T-helper 17 cell (primary cell): ENCODE data around the gene RPSA. TPM values are rescaled to one million over a fixed set of nuclear protein-coding genes. Genes with fewer than 3 reads are reported as not detected.
"Not testable (repeated sequence)": the region's sequence is repeated elsewhere in the genome, so short reads cannot be mapped to it uniquely, and the experiment has no call there.

ENCODE experiments used
- ATAC-seq: fragments of 150-1000 bp; cut with Tn5 transposase; 2 replicates; pipeline ENCODE4 v1.10.0; 2021; ENCODE audit warnings: mild to moderate bottlenecking, moderate library complexity
- DNase-seq, 3 donors: peaks; one replicate each; pipeline versions ENCODE4 v3.0.0 to v3.0.0-alpha.2; 2020 to 2021
- H3K9me3 ChIP-seq: one replicate; pipeline ENCODE4 v1.7.0; 2013; ENCODE audit warnings: low read length, mild to moderate bottlenecking; ENCODE audit not compliant: control insufficient read depth, poor library complexity, severe bottlenecking
- H3K27ac Mint-ChIP-seq: one replicate; pipeline ENCODE4 v1.8.0; 2022; ENCODE audit warnings: mild to moderate bottlenecking, moderate library complexity, mixed read lengths
- H3K27me3 Mint-ChIP-seq: one replicate; pipeline ENCODE4 v1.8.0; 2022; ENCODE audit warnings: mixed read lengths
- H3K36me3 Mint-ChIP-seq: one replicate; pipeline ENCODE4 v1.8.0; 2022; ENCODE audit warnings: low read depth, mixed read lengths
- H3K4me1 Mint-ChIP-seq: one replicate; pipeline ENCODE4 v1.8.0; 2022; ENCODE audit warnings: mild to moderate bottlenecking, mixed read lengths
- H3K4me3 Mint-ChIP-seq: one replicate; pipeline ENCODE4 v1.8.0; 2022; ENCODE audit warnings: mild to moderate bottlenecking, moderate library complexity, mixed read lengths
- total RNA-seq, 4 donors: library from RNA in 2 of 4; stranded (reverse) in 2 of 4; gene quantifications; one replicate each; pipeline ENCODE4 v1.2.3 and lab custom pipeline; 2022 to 2026

RPSA gene
- total RNA-seq, 2 donors from 2014 or later: 1,939 to 2,030 TPM

DNA sequence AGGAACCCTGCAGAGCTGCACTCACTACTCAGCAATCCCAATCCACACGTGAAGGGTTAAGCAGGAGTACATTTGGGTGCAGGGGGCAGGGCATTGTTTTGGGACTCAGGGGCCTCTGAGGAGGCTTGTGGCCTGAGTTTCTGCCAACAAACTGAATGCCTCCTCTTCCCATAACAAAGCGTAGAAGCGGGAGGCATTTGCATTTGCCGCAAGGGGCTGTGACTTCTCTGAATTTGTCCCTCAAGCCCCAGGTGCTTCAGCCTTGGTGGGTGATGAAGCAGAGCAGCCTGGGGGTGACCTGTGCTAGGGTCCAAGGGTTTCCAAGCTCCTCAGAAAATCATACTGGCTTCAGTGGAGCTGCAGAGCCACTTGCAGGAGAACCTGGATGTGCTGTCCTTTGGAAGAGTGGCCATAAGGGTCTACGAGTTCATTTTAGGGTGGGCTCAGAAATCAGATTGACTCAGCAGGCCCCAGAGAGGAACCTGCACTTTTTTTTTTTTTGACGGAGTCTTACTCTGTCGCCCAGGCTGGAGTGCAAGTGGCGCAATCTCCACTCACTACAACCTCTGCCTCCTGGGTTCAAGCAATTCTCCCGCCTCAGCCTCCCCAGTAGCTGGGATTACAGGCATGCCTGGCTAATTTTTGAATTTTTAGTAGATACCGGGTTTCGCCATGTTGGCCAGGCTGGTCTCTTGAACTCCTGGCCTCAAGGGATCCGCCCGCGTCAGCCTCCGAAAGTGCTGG, 1.4 kb upstream of the RPSA start:
- H3K4me1 Mint-ChIP-seq: peaks cover 26% of the 10 kb centered on the region
- H3K27me3 Mint-ChIP-seq: no peaks in the 10 kb centered on the region
- ATAC-seq: no peak
- no peaks in the 10 kb centered on the region for H3K9me3 ChIP-seq
- peaks cover 4% of the 10 kb centered on the region for H3K36me3 Mint-ChIP-seq
- no peak overlapping the region for H3K4me3 Mint-ChIP-seq
- DNase-seq: no peak
- H3K27ac Mint-ChIP-seq: peak overlapping the region; percentile 98

DNA sequence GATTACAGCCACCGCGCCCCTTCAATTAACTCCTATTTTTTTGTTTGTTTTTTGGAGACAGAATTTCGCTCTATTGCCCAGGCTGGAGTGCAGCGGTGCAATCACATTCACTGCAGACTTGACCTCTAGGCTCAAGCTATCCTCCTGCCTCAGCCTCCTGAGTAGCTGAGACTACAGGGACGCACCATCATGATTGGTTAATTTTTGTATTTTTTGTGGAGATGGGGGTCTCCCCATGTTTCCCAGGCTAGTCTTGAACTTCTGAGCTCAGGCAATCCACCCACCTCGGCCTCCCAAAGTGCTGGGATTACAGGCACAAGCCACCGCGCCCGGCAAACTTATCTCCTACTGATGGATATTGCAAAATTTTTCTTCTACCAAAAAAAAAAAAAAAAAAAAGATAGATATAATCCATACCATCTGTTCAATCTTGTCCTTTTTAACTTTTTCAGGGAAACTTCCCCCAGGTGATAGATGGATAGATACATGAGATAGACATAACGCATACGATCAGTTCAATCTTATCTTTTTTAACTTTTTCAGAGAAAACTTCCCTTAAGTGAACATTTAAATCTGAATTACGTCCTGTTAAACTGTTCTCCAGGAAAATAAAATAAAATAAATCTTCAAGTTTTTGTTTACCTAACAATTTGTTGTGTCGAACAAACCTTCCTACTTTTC, 693 bp upstream of the RPSA start:
- Mint-ChIP-seq H3K27ac (peak overlapping the region; percentile 98), H3K27me3 (no peaks in the 10 kb centered on the region)

DNA sequence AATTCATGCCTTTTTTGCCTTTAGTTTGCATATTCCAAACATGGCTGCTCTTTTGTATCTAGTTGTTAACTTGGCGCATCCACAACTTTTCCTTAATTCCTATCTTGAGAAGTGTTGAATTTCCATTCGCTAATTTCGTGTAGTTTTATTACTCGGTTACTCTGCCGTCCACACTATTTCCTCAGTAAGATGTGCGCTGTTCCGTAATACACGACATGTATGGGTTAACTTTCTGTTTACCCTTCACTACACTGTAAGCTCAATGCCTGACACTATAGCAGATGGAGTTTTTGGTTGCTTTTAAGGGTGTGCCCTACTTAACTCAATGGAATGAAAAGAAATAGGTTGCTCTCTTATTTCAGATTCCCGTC, 724 bp downstream of the RPSA start:
- peak overlapping the region; percentile 98 for H3K27ac Mint-ChIP-seq
- ATAC-seq (no peak), DNase-seq (no peak)
- no peaks in the 10 kb centered on the region for H3K27me3 Mint-ChIP-seq
- peak overlapping the region; percentile 98 for H3K4me3 Mint-ChIP-seq
- peaks cover 36% of the 10 kb centered on the region for H3K4me1 Mint-ChIP-seq
- H3K9me3 ChIP-seq: no peaks in the 10 kb centered on the region
- peaks cover 9% of the 10 kb centered on the region for H3K36me3 Mint-ChIP-seq

More for the DNA sequence above, 693 bp upstream of the RPSA start:
- ATAC-seq (no peak), DNase-seq (no peak)
- Mint-ChIP-seq H3K4me3 (peak overlapping the region; percentile 98), H3K4me1 (peaks cover 29% of the 10 kb centered on the region), H3K36me3 (peaks cover 4% of the 10 kb centered on the region)
- no peaks in the 10 kb centered on the region for H3K9me3 ChIP-seq

DNA sequence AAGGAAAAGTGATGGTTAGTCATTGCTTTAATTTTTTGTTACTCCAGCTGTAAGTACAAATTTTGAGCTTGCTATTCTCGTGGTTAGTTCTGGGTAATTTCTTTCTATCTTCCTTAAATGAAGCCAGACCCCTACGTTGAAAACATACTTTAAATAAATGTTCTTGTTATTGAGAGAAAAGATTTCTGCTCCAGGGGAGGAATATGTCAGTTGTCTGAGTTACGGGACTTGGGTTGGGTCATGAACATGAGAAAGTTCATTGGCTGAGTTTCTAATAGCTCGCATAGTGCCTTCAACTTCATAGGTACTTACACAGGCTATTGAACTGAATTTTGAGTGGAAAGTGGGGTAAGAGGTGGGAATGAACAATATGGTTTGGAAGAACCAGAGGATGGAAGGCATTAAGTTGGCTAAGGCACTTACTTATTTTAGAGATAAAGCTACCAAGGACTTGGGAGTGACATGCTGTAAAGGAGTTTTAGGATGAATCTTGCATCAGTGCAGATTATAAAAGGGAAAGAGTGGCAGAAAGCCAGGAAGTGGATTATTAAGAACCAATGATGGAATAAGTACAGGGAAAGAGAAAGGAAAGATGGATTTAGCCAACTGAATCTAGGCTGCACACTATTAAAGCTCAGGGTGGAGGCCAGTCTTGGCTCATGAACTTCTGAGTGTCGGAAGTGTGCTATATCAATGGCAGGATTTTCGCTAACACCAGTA, 1.4 kb downstream of the RPSA start:
- ATAC-seq (no peak), DNase-seq (no peak)
- no peaks in the 10 kb centered on the region for H3K9me3 ChIP-seq
- peak overlapping the region; percentile 98 for H3K4me3 Mint-ChIP-seq
- peak overlapping the region; percentile 98 for H3K27ac Mint-ChIP-seq
- H3K36me3 Mint-ChIP-seq: peaks cover 14% of the 10 kb centered on the region
- peaks cover 38% of the 10 kb centered on the region for H3K4me1 Mint-ChIP-seq
- H3K27me3 Mint-ChIP-seq: no peaks in the 10 kb centered on the region

DNA sequence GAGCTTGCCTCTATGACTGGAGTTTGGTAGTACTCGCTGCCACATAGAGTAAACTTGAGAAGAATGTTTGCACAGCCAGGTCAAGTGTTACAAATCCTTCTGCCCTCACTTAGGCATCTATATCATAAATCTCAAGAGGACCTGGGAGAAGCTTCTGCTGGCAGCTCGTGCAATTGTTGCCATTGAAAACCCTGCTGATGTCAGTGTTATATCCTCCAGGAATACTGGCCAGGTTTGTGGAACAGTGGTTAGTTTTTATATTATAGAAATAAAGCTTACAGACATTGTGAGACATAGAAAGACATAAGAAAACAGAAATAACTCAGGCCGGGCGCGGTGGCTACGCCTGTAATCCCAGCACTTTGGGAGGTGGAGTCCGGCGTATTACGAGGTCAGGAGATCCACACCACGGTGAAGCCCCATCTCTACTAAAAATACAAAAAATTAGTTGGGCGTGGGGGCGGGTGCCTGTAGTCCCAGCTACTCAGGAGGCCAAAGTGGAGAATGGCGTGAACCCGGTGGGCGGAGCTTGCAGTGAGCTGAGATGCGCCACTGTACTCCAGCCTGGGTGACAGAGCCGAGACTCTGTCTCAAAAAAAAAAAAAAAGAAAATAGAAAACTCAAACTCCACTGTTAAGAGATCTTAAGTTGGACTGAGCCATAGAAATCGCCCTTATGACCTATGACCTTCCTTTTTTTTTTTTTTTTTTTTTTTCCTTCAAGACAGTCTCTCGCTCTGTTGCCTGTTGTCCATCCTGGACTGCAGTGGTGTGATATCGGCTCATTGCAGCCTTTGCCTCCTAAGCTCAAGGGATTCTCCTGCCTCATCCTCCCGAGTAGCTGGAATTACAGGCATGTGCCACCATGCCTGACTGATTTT, 2.2 kb downstream of the RPSA start:
- peaks cover 14% of the 10 kb centered on the region for H3K36me3 Mint-ChIP-seq
- H3K4me1 Mint-ChIP-seq: peaks cover 39% of the 10 kb centered on the region
- DNase-seq: peak in 1 of 3 donors; percentile 18

DNA sequence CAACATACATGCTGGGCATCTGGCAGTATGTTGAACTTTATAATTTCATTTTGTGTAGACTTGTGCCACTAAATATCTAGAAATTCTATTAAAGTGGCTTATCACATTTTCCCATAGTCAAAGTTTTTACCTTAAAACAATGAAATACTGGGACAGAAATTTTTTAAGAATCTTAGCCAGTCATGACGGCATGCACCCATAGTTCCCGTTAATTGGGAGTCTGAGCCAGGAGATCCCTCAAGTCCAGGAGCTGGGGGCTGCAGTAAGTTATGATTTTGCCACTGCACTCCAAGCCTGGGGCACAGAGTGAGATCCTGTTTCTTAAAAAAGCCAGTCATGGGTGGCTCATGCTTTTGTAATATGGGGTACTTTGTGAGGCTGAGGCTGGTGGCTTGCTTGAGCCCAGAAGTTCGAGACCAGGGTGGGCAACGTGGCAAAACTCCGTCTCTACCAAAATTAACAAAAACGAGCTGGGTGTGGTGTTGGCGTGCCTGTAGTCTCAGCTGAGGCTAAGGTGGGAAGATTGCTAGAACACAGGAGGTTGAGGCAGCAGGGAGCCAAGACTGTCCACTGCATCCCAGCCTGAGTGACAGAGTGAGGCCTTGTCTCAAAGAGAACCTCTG, 3.1 kb downstream of the RPSA start:
- no peak for DNase-seq
- no peaks in the 10 kb centered on the region for H3K9me3 ChIP-seq
- Mint-ChIP-seq H3K4me1 (peaks cover 44% of the 10 kb centered on the region), H3K4me3 (no peak overlapping the region), H3K27ac (peak overlapping the region; percentile 85), H3K27me3 (no peaks in the 10 kb centered on the region), H3K36me3 (peaks cover 14% of the 10 kb centered on the region)
- no peak for ATAC-seq

More for the DNA sequence above, 2.2 kb downstream of the RPSA start:
- peak overlapping the region; percentile 98 for H3K4me3 Mint-ChIP-seq
- no peaks in the 10 kb centered on the region for H3K27me3 Mint-ChIP-seq
- no peaks in the 10 kb centered on the region for H3K9me3 ChIP-seq
- no peak for ATAC-seq
- peak overlapping the region; percentile 98 for H3K27ac Mint-ChIP-seq

DNA sequence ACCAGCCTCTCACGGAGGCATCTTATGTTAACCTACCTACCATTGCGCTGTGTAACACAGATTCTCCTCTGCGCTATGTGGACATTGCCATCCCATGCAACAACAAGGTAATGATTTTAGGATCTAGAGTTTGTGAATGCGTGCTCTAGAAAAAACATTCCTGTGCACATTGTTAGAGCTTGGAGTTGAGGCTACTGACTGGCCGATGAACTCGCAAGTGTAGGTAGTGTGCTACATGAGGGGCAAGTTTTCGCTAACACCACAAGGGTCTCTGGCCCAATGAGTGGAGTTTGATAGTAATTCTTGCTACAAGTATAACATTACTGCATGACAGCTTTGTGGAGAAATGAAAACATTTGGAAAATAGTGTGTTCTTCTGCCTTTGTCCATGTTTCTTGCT, 4.4 kb downstream of the RPSA start:
- ATAC-seq (no peak), DNase-seq (no peak)
- Mint-ChIP-seq H3K36me3 (peaks cover 14% of the 10 kb centered on the region), H3K4me3 (no peak overlapping the region), H3K4me1 (peaks cover 46% of the 10 kb centered on the region), H3K27ac (peak overlapping the region; percentile 76), H3K27me3 (no peaks in the 10 kb centered on the region)
- no peaks in the 10 kb centered on the region for H3K9me3 ChIP-seq

DNA sequence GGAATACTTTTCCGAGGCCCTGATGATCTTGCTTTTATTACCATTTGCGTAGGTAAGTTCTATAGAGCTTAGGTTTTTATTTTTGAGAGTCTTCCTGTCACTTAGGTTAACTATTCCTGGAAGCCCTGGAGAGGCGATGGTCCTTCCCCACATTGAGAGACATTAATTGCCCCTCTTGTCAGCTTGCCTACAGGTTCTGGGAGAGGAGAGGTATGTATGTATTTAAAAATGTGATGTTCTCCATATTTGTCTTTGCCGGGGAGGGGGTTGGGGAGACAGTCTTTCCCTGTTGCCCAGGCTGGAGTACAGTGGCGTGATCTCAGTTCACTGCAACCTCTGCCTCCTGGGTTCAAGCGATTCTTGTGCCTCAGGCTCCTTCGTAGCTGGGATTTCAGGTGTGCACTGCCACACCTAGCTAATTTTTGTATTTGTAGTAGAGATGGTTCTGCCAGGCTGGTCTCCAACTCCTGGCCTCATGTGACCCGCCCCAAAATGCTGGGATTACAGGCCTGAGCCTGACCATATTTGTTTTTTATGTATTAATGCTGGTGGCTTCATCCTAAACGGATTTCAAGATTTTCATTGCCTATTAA, 6.2 kb downstream of the RPSA start:
- H3K27me3 Mint-ChIP-seq: no peaks in the 10 kb centered on the region
- no peak overlapping the region for H3K4me3 Mint-ChIP-seq
- H3K36me3 Mint-ChIP-seq: peaks cover 10% of the 10 kb centered on the region
- ATAC-seq (no peak), DNase-seq (no peak)
- peaks cover 37% of the 10 kb centered on the region for H3K4me1 Mint-ChIP-seq
- H3K9me3 ChIP-seq: no peaks in the 10 kb centered on the region
- H3K27ac Mint-ChIP-seq: peak overlapping the region; percentile 85

DNA sequence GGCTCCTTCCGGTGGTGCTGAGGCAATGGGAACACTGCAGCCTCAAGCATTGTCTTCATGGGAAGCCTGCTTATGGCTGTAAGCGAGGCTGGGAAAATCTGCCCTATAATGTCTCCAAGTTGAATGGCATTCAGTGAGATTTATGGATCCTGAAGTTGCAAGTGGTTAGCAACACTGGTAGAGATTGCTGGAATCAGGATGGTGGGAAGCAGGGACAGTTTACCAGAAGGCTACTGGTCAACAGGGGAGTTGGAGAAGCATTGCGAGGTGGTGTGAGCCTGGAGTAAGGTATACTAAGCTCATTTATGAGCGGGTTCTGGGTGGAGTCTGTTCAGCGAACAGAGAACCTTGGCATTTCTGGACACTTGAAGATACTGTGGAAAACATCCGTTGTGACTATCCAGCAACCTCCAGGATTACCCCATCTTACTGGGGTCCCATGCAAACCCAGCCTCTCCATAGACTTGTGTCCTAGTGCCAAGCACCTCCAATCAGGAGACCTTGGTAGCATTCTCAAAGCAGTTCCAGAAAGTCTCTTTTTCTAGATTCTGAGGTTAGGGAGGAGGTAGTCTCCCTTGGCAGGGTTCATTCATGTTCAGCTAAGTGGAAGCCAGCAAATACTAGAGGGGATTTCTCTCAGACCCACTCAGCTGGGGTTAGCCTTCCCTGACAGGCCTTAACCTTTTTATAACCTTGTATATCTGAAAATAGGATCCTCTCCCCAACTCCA, 7.3 kb downstream of the RPSA start:
- Mint-ChIP-seq H3K36me3 (peaks cover 10% of the 10 kb centered on the region), H3K4me3 (peak overlapping the region; percentile 60), H3K27ac (peak overlapping the region; percentile 84), H3K27me3 (no peaks in the 10 kb centered on the region), H3K4me1 (peaks cover 33% of the 10 kb centered on the region)
- DNase-seq (no peak), ATAC-seq (peak; percentile 11)
- no peaks in the 10 kb centered on the region for H3K9me3 ChIP-seq

DNA sequence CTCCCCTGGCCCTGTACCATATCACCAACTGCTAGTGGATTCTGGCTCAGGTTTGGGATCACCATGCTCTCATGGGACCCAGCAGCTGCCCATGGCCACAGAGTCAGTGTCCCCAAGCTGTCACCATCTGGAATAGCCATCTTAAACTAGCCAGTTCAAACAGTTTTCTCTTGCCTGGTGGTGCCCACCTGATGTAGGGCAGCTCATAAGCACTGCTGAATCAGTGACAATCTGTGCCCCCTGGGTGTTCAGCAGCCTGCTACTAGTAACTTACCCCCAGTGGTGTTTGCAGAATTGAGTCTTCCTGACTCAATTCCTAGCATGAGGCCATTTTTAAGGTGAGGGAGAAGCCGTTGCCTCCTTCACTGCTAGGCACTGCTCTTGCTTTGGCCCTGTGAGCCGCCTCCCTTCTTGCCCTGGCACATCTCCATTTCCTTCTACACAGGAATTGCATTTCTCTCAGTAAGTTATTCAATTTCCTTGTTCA, 7.9 kb downstream of the RPSA start:
- Mint-ChIP-seq H3K36me3 (peaks cover 10% of the 10 kb centered on the region), H3K4me3 (peak overlapping the region; percentile 77), H3K4me1 (peaks cover 29% of the 10 kb centered on the region), H3K27ac (peak overlapping the region; percentile 84), H3K27me3 (no peaks in the 10 kb centered on the region)
- no peaks in the 10 kb centered on the region for H3K9me3 ChIP-seq
- DNase-seq (no peak), ATAC-seq (peak; percentile 25)

DNA sequence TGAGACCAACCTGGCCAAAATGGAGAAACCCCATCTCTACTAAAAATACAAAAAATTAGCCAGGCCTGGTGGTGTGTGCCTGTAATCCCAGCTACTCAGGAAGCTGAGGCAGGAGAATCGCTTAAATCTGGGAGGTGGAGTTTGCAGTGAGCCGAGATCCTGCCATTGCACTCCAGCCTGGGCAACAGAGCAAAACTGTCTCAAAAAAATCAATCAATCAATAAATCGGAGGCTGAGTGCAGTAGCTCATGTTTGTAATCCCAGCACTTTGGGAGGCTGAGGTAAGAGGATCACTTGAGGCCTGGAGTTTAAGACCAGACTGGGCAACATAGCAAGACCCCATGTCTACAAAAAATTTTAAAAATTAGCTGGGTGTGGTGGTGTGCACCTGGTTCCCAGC, 8.8 kb downstream of the RPSA start:
- not testable (repeated sequence) for H3K36me3 Mint-ChIP-seq, ATAC-seq, H3K9me3 ChIP-seq, DNase-seq, H3K27me3 Mint-ChIP-seq
- Mint-ChIP-seq H3K4me3 (peak overlapping the region; percentile 64), H3K4me1 (peaks cover 24% of the 10 kb centered on the region), H3K27ac (peak overlapping the region; percentile 84)
